ENCODE measurements around the gene CFAP97. TPM values are rescaled to one million over a fixed set of nuclear protein-coding genes. Genes with fewer than 3 reads are reported as not detected.

CFAP97 gene
- total and polyA plus RNA-seq, 9 of the 15 experiments (the other 6 are each of a cell fraction or from before 2014, with no cell fraction given): 17.3 to 57.8 (median 44.4) TPM

- H2AFZ ChIP-seq (ENCODE audit: low read depth, low read length): peak within 1 kb of the TSS; percentile 95
- peak within 1 kb of the TSS; percentile 50 to 91 for H3K9ac ChIP-seq (ENCODE audit: insufficient read depth in 1 of 2, low read depth in 2 of 2, low read length in 2 of 2)
- intact Hi-C loops (cut with micrococcal nuclease): no loop called here
- H3K4me1 ChIP-seq (replicated peaks in 1 of 2; ENCODE audit: control insufficient read depth in 2 of 2, insufficient read depth in 2 of 2, low read length in 2 of 2): peaks cover 34 to 37% of the 10 kb centered on the region in 2 experiments; a peak in 4 of 5 replicates
- ChIA-PET POLR2A (no interaction called here), CTCF (ENCODE audit: low intra/inter-chr PET ratio) (no interaction called here)
- H3K79me2 ChIP-seq (ENCODE audit: control insufficient read depth, insufficient read depth, low read length): peaks cover 44% of the 10 kb centered on the region
- in situ Hi-C loops (cut with MboI): loop anchor here (10.0 kb wide), 1 partner anchor 186 kb away; the partner anchor contains the start of genes ANKRD37 and LRP2BP
- 4% methylated on average over 30 of the region's 72 CpGs for WGBS (ENCODE audit: insufficient coverage, low coverage, missing lambda C conversion rate)
- DNase-seq (ENCODE audit: extremely low read depth in 1 of 4, low spot score in 3 of 4) (peak; percentile 89 to 92 (median 92)), FAIRE-seq (no peak), ATAC-seq (peak; percentile 95)
- no peaks in the 10 kb centered on the region for H3K9me3 ChIP-seq (replicated peaks; ENCODE audit: control insufficient read depth, insufficient read depth, low read depth, low read length)
- H3K27me3 ChIP-seq (ENCODE audit: control insufficient read depth in 2 of 2, insufficient read depth in 2 of 2, low read length in 2 of 2): no peaks in the 10 kb centered on the region
- H3K27ac ChIP-seq (ENCODE audit: extremely low read depth, low read depth, low read length): peak within 1 kb of the TSS; percentile 44; the same call in 1 of the 3 replicates
- peak within 1 kb of the TSS; percentile 68 for H3K4me3 ChIP-seq
- H3K9me1 ChIP-seq (ENCODE audit: control insufficient read depth, insufficient read depth, low read length): no peaks in the 10 kb centered on the region
- no TSS peak for BruUV-seq (replicated peaks)
- no peaks in the 10 kb centered on the region; the same call in 2 of the 3 replicates for H3K36me3 ChIP-seq (ENCODE audit: control insufficient read depth, insufficient read depth, low read length)
- H3K4me2 ChIP-seq (ENCODE audit: insufficient read depth, low read length): peak within 1 kb of the TSS; percentile 86
- H4K20me1 ChIP-seq (replicated peaks; ENCODE audit: control insufficient read depth, insufficient read depth, low read length): peaks cover 13% of the 10 kb centered on the region
- peak in 1 of 2 experiments; percentile 37; a peak in 1 of 4 replicates for TF ChIP-seq RCOR1 (IDR thresholded peaks at IDR 0.05; ENCODE audit: borderline replicate concordance in 1 of 2, low read depth in 2 of 2, low read length in 2 of 2)
- TF ChIP-seq NCOA4 (IDR thresholded peaks at IDR 0.05; ENCODE audit: partially characterized antibody): no peak
- TF ChIP-seq SMAD1 (IDR thresholded peaks at IDR 0.05; ENCODE audit: low read depth, low read length, partially characterized antibody): no peak
- TF ChIP-seq RBM22 (IDR thresholded peaks at IDR 0.05; ENCODE audit: low read depth, low read length, poor library complexity, severe bottlenecking): no peak
- TF ChIP-seq ZNF77 (CRISPR knock-in tag; IDR thresholded peaks at IDR 0.05): no peak
- peak; percentile 87 for TF ChIP-seq RBFOX2 (IDR thresholded peaks at IDR 0.05; ENCODE audit: low read depth, low read length)
- no peak for TF ChIP-seq BHLHE40 (IDR thresholded peaks at IDR 0.05; ENCODE audit: low read length)
- no peak for TF ChIP-seq ZNF561 (CRISPR knock-in tag; conservative IDR thresholded peaks at IDR 0.05)
- TF ChIP-seq NFATC3 (IDR thresholded peaks at IDR 0.05): no peak
- TF ChIP-seq ZNF184 (CRISPR knock-in tag; IDR thresholded peaks at IDR 0.05): no peak
- TF ChIP-seq POLR2AphosphoS2 (IDR thresholded peaks at IDR 0.05; ENCODE audit: low read length): no peak
- peak in 1 of 2 experiments; percentile 13; a peak in 2 of 4 replicates for TF ChIP-seq NRF1 (conservative IDR thresholded peaks at IDR 0.05 in 1 of 2, IDR thresholded peaks at IDR 0.05 in 1 of 2)
- TF ChIP-seq ZNF830 (CRISPR knock-in tag; IDR thresholded peaks at IDR 0.05): no peak
- TF ChIP-seq ZBTB7A (IDR thresholded peaks at IDR 0.05; ENCODE audit: borderline replicate concordance, control insufficient read depth, low read depth, low read length): peak; percentile 87; the same call in 1 of the 2 replicates
- TF ChIP-seq SREBF1 (IDR thresholded peaks at IDR 0.05; ENCODE audit: borderline replicate concordance, low read depth, low read length): no peak
- TF ChIP-seq NR3C1 (CRISPR knock-in tag; IDR thresholded peaks at IDR 0.05): no peak
- TF ChIP-seq PTTG1 (tag; IDR thresholded peaks at IDR 0.05; ENCODE audit: low read depth): no peak
- peak; percentile 66 to 88; a peak in 3 of 4 replicates for TF ChIP-seq MAZ (CRISPR knock-in tag; conservative IDR thresholded peaks at IDR 0.05 in 1 of 2, IDR thresholded peaks at IDR 0.05 in 1 of 2)
- no peak for TF ChIP-seq HES1 (IDR thresholded peaks at IDR 0.05; ENCODE audit: low read depth)
- peak; percentile 86; the same call in 1 of the 2 replicates for TF ChIP-seq FOXP1 (CRISPR knock-in tag; IDR thresholded peaks at IDR 0.05)
- TF ChIP-seq THRAP3 (IDR thresholded peaks at IDR 0.05; ENCODE audit: borderline replicate concordance): no peak
- TF ChIP-seq ZC3H8 (IDR thresholded peaks at IDR 0.05): no peak
- TF ChIP-seq CREB1 (IDR thresholded peaks at IDR 0.05): 0 out of 2 replicates have a peak, but pooled peaks have one; percentile 31
- no peak for TF ChIP-seq CREB1 (CRISPR knock-in tag; IDR thresholded peaks at IDR 0.05)
- TF ChIP-seq HDAC1 (IDR thresholded peaks at IDR 0.05): 0 out of 4 replicates have a peak, but pooled peaks of 1 of the 2 experiments have one; percentile 51
These were observed 5.4 kb upstream of the CFAP97 start, which contains the start of gene SNX25 for GRCh38 chr4:185209031-185209851. Gene SNX25, plus strand, starts transcription at chr4:185209598. Its CDS starts 229 bp downstream, at chr4:185209827.
